GM12874 (cell line): Measurements from ENCODE around the gene CD9.

Source experiments
- CTCF ChIP-seq: IDR thresholded peaks from 2 replicates; pipeline ENCODE4 v1.5.1; 2011; ENCODE audit warnings: low read depth, mild to moderate bottlenecking, control low read depth, low read length, moderate library complexity; ENCODE audit not compliant: insufficient read depth

Gene CD9

GRCh38 chr12:6207259-6207925 lies 7.2 kb downstream of the CD9 start:
- no peak for TF ChIP-seq CTCF

GRCh38 chr12:6208130-6208529 lies 7.9 kb downstream of the CD9 start:
- no peak for TF ChIP-seq CTCF

GRCh38 chr12:6211421-6211869 lies 11.2 kb downstream of the CD9 start:
- no peak for TF ChIP-seq CTCF

GRCh38 chr12:6212086-6212485 lies 11.9 kb downstream of the CD9 start:
- TF ChIP-seq CTCF: no peak

GRCh38 chr12:6213969-6214368 lies 13.8 kb downstream of the CD9 start:
- TF ChIP-seq CTCF: no peak

- no peak for TF ChIP-seq CTCF
These were observed 14.4 kb downstream of the CD9 start for GRCh38 chr12:6214633-6215032.

- no peak for TF ChIP-seq CTCF
These were observed 15.1 kb downstream of the CD9 start for GRCh38 chr12:6215120-6215807.
